ENCODE results near the gene VEGFB.

VEGFB gene

DNA sequence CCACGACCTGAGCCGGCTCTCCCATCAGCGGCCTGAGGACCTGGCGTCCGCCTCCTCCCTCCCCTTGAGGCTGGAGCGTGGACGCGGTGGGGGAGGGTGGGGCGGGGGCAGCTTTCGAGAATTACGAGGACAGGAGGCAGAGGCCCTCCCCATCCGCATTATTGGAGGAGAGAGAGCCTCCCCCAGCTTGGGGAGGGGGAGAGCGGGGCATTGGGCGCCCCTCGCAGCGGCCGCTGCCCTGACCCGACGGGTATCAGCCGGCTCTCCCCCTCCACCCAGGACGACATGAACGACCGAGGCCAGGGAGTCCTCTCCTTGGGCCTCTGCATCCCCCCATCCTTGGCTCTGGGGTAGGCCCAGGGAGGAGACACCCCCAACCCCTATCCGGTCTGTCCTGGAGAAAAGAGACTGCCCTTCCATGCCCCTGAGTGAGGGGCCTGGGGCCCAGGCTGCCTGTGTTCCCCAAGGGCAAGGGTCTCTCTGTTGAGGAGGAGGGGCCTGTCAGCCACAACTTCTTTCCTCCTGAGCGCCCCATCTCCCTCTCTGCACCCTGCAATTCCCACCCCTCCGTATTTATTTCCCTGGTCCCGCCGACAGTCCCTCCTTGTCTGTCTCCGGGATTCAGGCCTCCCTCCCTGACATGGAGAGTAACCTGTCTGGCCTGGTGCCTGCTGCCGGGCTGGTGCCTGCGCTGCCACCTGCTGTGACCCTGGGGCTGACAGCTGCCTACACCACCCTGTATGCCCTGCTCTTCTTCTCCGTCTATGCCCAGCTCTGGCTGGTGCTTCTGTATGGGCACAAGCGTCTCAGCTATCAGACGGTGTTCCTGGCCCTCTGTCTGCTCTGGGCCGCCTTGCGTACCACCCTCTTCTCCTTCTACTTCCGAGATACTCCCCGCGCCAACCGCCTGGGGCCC lies 51.8 kb downstream of the VEGFB start:
- H3K27me3 ChIP-seq (replicated peaks; ENCODE audit: control insufficient read depth, insufficient read depth, low read length), result no peaks in the 10 kb centered on the region; the same call in none of the 2 replicates
- TF ChIP-seq, protein P1, sequence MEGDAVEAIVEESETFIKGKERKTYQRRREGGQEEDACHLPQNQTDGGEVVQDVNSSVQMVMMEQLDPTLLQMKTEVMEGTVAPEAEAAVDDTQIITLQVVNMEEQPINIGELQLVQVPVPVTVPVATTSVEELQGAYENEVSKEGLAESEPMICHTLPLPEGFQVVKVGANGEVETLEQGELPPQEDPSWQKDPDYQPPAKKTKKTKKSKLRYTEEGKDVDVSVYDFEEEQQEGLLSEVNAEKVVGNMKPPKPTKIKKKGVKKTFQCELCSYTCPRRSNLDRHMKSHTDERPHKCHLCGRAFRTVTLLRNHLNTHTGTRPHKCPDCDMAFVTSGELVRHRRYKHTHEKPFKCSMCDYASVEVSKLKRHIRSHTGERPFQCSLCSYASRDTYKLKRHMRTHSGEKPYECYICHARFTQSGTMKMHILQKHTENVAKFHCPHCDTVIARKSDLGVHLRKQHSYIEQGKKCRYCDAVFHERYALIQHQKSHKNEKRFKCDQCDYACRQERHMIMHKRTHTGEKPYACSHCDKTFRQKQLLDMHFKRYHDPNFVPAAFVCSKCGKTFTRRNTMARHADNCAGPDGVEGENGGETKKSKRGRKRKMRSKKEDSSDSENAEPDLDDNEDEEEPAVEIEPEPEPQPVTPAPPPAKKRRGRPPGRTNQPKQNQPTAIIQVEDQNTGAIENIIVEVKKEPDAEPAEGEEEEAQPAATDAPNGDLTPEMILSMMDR (IDR thresholded peaks at IDR 0.05; ENCODE audit: insufficient read depth, low read length, poor library complexity, severe bottlenecking), result peak; percentile 51
- peak overlapping the region; percentile 64 for H3K4me3 ChIP-seq (replicated peaks; ENCODE audit: low read depth, low read length)
- peaks cover 2% of the 10 kb centered on the region; the same call in 1 of the 2 replicates for H3K36me3 ChIP-seq (ENCODE audit: control insufficient read depth, insufficient read depth, low read length)
- peak; percentile 34 for DNase-seq (ENCODE audit: extremely low read depth, insufficient read length)

DNA sequence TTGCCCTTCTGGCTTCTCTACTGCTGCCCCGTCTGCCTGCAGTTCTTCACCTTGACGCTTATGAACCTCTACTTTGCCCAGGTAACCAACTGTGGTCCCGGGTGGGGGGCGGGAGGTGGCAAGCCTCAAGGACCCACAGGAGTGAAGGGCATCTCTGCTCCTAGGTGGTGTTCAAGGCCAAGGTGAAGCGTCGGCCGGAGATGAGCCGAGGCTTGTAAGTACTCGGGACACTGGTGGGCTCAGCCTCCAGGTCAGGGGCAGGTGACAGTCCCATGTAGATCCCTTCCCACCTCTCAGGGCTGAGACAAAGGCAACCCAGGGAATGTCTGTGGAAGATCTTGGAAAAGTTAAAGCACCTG lies 52.4 kb downstream of the VEGFB start:
- Histone ChIP-seq H3K27me3 (replicated peaks; ENCODE audit: control insufficient read depth, insufficient read depth, low read length) (no peaks in the 10 kb centered on the region; the same call in none of the 2 replicates), H3K4me3 (replicated peaks; ENCODE audit: low read depth, low read length) (no peak overlapping the region), H3K36me3 (ENCODE audit: control insufficient read depth, insufficient read depth, low read length) (peaks cover 2% of the 10 kb centered on the region; the same call in 1 of the 2 replicates)
- DNase-seq (ENCODE audit: extremely low read depth, insufficient read length), result no peak
- TF ChIP-seq, protein P1 (IDR thresholded peaks at IDR 0.05; ENCODE audit: insufficient read depth, low read length, poor library complexity, severe bottlenecking), result no peak

DNA sequence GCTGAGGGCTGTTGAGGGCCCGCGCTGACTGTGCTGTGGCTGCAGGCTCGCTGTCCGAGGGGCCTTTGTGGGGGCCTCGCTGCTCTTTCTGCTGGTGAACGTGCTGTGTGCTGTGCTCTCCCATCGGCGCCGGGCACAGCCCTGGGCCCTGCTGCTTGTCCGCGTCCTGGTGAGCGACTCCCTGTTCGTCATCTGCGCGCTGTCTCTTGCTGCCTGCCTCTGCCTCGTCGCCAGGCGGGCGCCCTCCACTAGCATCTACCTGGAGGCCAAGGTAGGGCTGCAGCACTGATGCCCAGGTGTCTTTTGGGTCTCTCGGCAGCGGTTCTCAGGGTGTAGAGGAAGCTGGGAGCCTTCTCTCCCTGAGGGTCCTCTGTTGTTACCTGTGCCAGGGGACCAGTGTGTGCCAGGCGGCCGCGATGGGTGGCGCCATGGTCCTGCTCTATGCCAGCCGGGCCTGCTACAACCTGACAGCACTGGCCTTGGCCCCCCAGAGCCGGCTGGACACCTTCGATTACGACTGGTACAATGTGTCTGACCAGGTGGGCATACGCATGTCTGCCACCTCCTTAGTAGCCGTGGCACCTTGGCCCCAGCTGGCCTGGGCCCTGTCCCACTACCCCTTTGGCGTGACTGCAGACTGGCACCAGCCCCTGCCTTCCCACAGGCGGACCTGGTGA lies 53.4 kb downstream of the VEGFB start:
- no peaks in the 10 kb centered on the region; the same call in none of the 2 replicates for H3K27me3 ChIP-seq (replicated peaks; ENCODE audit: control insufficient read depth, insufficient read depth, low read length)
- H3K36me3 ChIP-seq (ENCODE audit: control insufficient read depth, insufficient read depth, low read length), result no peaks in the 10 kb centered on the region; the same call in 1 of the 2 replicates
- DNase-seq (ENCODE audit: extremely low read depth, insufficient read length), result no peak
- TF ChIP-seq, protein P1 (IDR thresholded peaks at IDR 0.05; ENCODE audit: insufficient read depth, low read length, poor library complexity, severe bottlenecking), result no peak
- no peak overlapping the region for H3K4me3 ChIP-seq (replicated peaks; ENCODE audit: low read depth, low read length)

DNA sequence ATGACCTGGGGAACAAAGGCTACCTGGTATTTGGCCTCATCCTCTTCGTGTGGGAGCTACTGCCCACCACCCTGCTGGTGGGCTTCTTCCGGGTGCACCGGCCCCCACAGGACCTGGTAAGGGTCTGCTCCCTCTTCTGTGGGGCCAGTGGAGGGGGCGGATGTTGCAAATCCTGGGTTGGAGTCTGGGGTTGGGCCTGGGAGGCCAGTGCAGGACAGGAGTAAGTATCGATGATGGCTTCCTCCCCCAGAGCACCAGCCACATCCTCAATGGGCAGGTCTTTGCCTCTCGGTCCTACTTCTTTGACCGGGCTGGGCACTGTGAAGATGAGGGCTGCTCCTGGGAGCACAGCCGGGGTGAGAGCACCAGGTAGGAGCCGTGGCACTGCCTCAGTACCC lies 54.0 kb downstream of the VEGFB start:
- TF ChIP-seq, protein P1 (IDR thresholded peaks at IDR 0.05; ENCODE audit: insufficient read depth, low read length, poor library complexity, severe bottlenecking), result no peak
- no peak for DNase-seq (ENCODE audit: extremely low read depth, insufficient read length)
- Histone ChIP-seq H3K36me3 (ENCODE audit: control insufficient read depth, insufficient read depth, low read length) (no peaks in the 10 kb centered on the region; the same call in 1 of the 2 replicates), H3K4me3 (replicated peaks; ENCODE audit: low read depth, low read length) (no peak overlapping the region), H3K27me3 (replicated peaks; ENCODE audit: control insufficient read depth, insufficient read depth, low read length) (no peaks in the 10 kb centered on the region; the same call in none of the 2 replicates)
